Liver (tissue), 9 donors: ENCODE measurements around the gene TYMS. TPM values are rescaled to one million over a fixed set of nuclear protein-coding genes. Genes with fewer than 3 reads are reported as not detected.

Experiments used
- DNase-seq: peaks from one replicate; pipeline ENCODE4 v3.0.0-alpha.2; 2017; ENCODE audit warnings: low spot score
- H3K27ac ChIP-seq, 2 donors: one replicate each; pipeline ENCODE4 v1.7.0; 2013; ENCODE audit warnings: inconsistent platforms in 2 of 2, low read length in 2 of 2, control low read depth in 1 of 2, low read depth in 1 of 2, mild to moderate bottlenecking in 1 of 2
- H3K27me3 ChIP-seq, 4 donors: one replicate each; pipeline versions ENCODE4 v1.6.1 to v1.7.0; 2013; ENCODE audit warnings: low read length in 3 of 4, inconsistent platforms in 1 of 4, mild to moderate bottlenecking in 1 of 4, moderate library complexity in 1 of 4; ENCODE audit not compliant: control insufficient read depth in 4 of 4, insufficient read depth in 4 of 4
- H3K36me3 ChIP-seq, 4 donors: one replicate each; pipeline versions ENCODE4 v1.6.1 to v1.7.0; 2013; ENCODE audit warnings: low read length in 3 of 4, mild to moderate bottlenecking in 3 of 4, low read depth in 1 of 4, moderate library complexity in 1 of 4; ENCODE audit not compliant: control insufficient read depth in 4 of 4, insufficient read depth in 3 of 4
- H3K4me1 ChIP-seq, 4 donors: one replicate each; pipeline versions ENCODE4 v1.6.1 to v1.7.0; 2013; ENCODE audit warnings: low read length in 3 of 4, mild to moderate bottlenecking in 3 of 4, moderate library complexity in 1 of 4; ENCODE audit not compliant: control insufficient read depth in 4 of 4, insufficient read depth in 4 of 4
- H3K4me3 ChIP-seq, 3 donors: one replicate each; pipeline versions ENCODE4 v1.6.1 to v1.7.0; 2013; ENCODE audit warnings: low read length in 3 of 3, control low read depth in 1 of 3, low read depth in 1 of 3, mild to moderate bottlenecking in 1 of 3
- H3K9ac ChIP-seq, 2 donors: one replicate each; pipeline ENCODE4 v1.7.0; 2013; ENCODE audit warnings: low read length in 2 of 2, mild to moderate bottlenecking in 2 of 2, moderate library complexity in 2 of 2, control low read depth in 1 of 2, low read depth in 1 of 2
- H3K9me3 ChIP-seq, 4 donors: one replicate each; pipeline versions ENCODE4 v1.6.1 to v1.7.0; 2013; ENCODE audit warnings: low read length in 3 of 4; ENCODE audit not compliant: control insufficient read depth in 4 of 4
- ATF3 ChIP-seq: IDR thresholded peaks from 2 replicates; pipeline ENCODE4 v1.6.1; 2016; ENCODE audit warnings: antibody characterized with exemption
- CTCF ChIP-seq: fragments of 150-350 bp; IDR thresholded peaks from 2 replicates; pipeline ENCODE4 v1.5.1; 2017; ENCODE audit warnings: improper control_type of control experiment, low read depth, low read length; ENCODE audit not compliant: missing input control
- EGR1 ChIP-seq, 2 donors: IDR thresholded peaks; 2 replicates each; pipeline ENCODE4 v1.6.1; 2016 to 2018; ENCODE audit warnings: antibody characterized with exemption in 2 of 2, low read depth in 2 of 2
- FOXA1 ChIP-seq: IDR thresholded peaks from 2 replicates; pipeline ENCODE4 v1.6.1; 2016; ENCODE audit warnings: antibody characterized with exemption
- GABPA ChIP-seq, 2 donors: IDR thresholded peaks in 1 of 2; conservative IDR thresholded peaks in 1 of 2; 2 replicates each; pipeline ENCODE4 v1.6.1; 2016; ENCODE audit warnings: antibody characterized with exemption in 2 of 2, mild to moderate bottlenecking in 1 of 2, moderate library complexity in 1 of 2
- HNF4A ChIP-seq, 2 donors: conservative IDR thresholded peaks; 2 replicates each; pipeline ENCODE4 v1.6.1; 2016; ENCODE audit warnings: antibody characterized with exemption in 2 of 2, mild to moderate bottlenecking in 2 of 2
- HNF4G ChIP-seq: IDR thresholded peaks from 2 replicates; pipeline ENCODE4 v1.6.1; 2016; ENCODE audit warnings: antibody characterized with exemption
- MAX ChIP-seq: IDR thresholded peaks from 2 replicates; pipeline ENCODE4 v1.6.1; 2016; ENCODE audit warnings: antibody characterized with exemption
- RXRA ChIP-seq, 2 donors: IDR thresholded peaks; 2 replicates each; pipeline ENCODE4 v1.6.1; 2017 to 2018; ENCODE audit warnings: antibody characterized with exemption in 2 of 2, mild to moderate bottlenecking in 1 of 2
- TAF1 ChIP-seq: conservative IDR thresholded peaks from 2 replicates; pipeline ENCODE4 v1.6.1; 2016; ENCODE audit warnings: antibody characterized with exemption, mild to moderate bottlenecking
- YY1 ChIP-seq: IDR thresholded peaks from 2 replicates; pipeline ENCODE4 v1.6.1; 2016; ENCODE audit warnings: antibody characterized with exemption, mild to moderate bottlenecking
- ZBTB33 ChIP-seq: IDR thresholded peaks from 2 replicates; pipeline ENCODE4 v1.6.1; 2016; ENCODE audit warnings: antibody characterized with exemption
- WGBS: extraction: QIAGEN DNeasy Blood & Tissue Kit; methylation state at CpG from one replicate; pipeline ENCODE4 v1.1.7; 2013; 5-methylcytosine and 5-hydroxymethylcytosine counted together
- polyA plus RNA-seq, 2 donors: library from polyadenylated mRNA; stranded (reverse) in 1 of 2; unstranded in 1 of 2; fragments of 200-250 nt in 1 of 2; fragments of >200 nt in 1 of 2; fragmentation: Nextera tagmentation in 1 of 2; extraction: Ambion mirVana in 1 of 2; gene quantifications; one replicate each; pipeline versions ENCODE4 v1.2.1 to v1.2.3, GENCODE V29; 2013 to 2015
- total RNA-seq, 2 donors: library from RNA; depleted of rRNA; stranded (reverse); fragments of >200 nt; gene quantifications; one replicate each; pipeline ENCODE4 v1.2.3, GENCODE V29; 2014
- donor health status: healthy.
- donor health status: healthy.
- donor health status: healthy.
- donor health status: healthy.
- donor health status: healthy.

TYMS gene
- total and polyA plus RNA-seq, 4 donors: 0.25 to 77.4 (median 5.3) TPM

GRCh38 chr18:659597-659996 is 2.1 kb downstream of the TYMS start:
- H3K9ac ChIP-seq: no peak overlapping the region
- H3K4me3 ChIP-seq: no peak overlapping the region
- H3K4me1 ChIP-seq: peaks cover 11 to 17% (median 14%) of the 10 kb centered on the region in 4 donors
- TF ChIP-seq MAX (no peak), HNF4G (no peak), ATF3 (no peak), ZBTB33 (no peak), FOXA1 (no peak), HNF4A (conservative IDR thresholded peaks at IDR 0.05) (no peak), GABPA (IDR thresholded peaks at IDR 0.05 in 1 of 2, conservative IDR thresholded peaks at IDR 0.05 in 1 of 2) (no peak), TAF1 (no peak), EGR1 (IDR thresholded peaks at IDR 0.05; ENCODE audit: low read depth in 2 of 2) (no peak), CTCF (no peak), RXRA (IDR thresholded peaks at IDR 0.05) (no peak)
- no peaks in the 10 kb centered on the region for H3K27me3 ChIP-seq
- H3K36me3 ChIP-seq: no peaks in the 10 kb centered on the region
- 95% methylated on average over 6 of the region's 6 CpGs for WGBS
- H3K27ac ChIP-seq: no peak overlapping the region
- H3K9me3 ChIP-seq: no peaks in the 10 kb centered on the region
- no peak for DNase-seq

- H3K9me3 ChIP-seq: no peaks in the 10 kb centered on the region
- H3K36me3 ChIP-seq: no peaks in the 10 kb centered on the region
- H3K27ac ChIP-seq: no peak overlapping the region
- H3K27me3 ChIP-seq: no peaks in the 10 kb centered on the region
- DNase-seq: no peak
- no peak for TF ChIP-seq CTCF
- no peak for TF ChIP-seq ZBTB33
- TF ChIP-seq YY1: no peak
- H3K4me3 ChIP-seq: no peak overlapping the region
- H3K4me1 ChIP-seq: peaks cover 9 to 14% (median 12%) of the 10 kb centered on the region in 4 donors
- H3K9ac ChIP-seq: no peak overlapping the region
- WGBS: 96% methylated on average over 4 of the region's 4 CpGs
These were observed 4.7 kb downstream of the TYMS start for GRCh38 chr18:662197-662596.
